ENCODE measurements around the gene NUP205. TPM values are rescaled to one million over a fixed set of nuclear protein-coding genes. Genes with fewer than 3 reads are reported as not detected.

The NUP205 gene
- total RNA-seq, 2 donors from 2014 or later = 80.9 to 116 TPM

DNA sequence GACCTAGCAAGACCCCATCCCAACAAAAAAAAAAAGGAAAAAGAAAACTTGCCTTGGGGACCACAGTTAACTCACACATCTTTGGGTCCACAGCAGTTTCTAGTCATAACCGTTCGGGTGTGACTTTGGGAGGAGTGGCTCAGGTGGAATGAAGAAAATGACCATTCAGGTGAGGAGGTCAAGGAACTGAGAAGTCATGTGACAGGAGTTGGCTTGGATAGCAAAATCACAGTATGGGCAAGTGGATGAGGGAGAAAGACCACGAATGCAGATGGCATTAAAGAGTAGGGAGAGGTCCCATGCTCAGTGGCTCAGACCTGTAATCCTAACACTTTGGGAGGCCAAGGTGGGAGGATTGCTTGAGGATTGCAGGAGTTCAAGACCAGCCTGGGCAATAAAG is 30.7 kb upstream of the NUP205 start:
- no peaks in the 10 kb centered on the region for H3K36me3 Mint-ChIP-seq (ENCODE audit: low read depth)
- no peak overlapping the region for H3K4me3 Mint-ChIP-seq
- H3K27me3 Mint-ChIP-seq = peaks cover 3% of the 10 kb centered on the region
- ATAC-seq (replicated peaks) = no peak
- H3K9me3 Mint-ChIP-seq = no peaks in the 10 kb centered on the region
- no peak overlapping the region for H3K27ac Mint-ChIP-seq
- H3K4me1 Mint-ChIP-seq = no peaks in the 10 kb centered on the region

DNA sequence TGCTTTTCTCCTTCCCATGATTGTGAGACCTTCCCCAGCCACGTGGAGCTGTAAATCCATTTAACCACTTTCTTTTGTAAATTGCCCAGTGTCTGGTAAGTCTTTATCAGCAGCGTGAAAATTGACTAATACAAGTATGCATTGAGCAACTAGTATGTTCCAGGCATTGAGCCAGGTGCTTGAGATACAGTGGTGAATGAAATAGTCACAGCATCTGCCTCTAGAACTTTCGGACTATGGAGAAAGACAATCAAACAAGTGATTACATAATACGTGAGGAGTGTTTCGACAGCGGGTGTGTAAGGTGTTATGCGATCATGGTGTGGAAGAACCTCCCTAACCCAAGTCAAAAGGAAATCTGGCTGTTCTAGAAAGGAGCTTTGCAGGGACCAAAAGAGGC is 21.6 kb upstream of the NUP205 start:
- peaks cover 15% of the 10 kb centered on the region for H3K27me3 Mint-ChIP-seq
- H3K4me3 Mint-ChIP-seq = no peak overlapping the region
- H3K36me3 Mint-ChIP-seq (ENCODE audit: low read depth) = no peaks in the 10 kb centered on the region
- H3K9me3 Mint-ChIP-seq = no peaks in the 10 kb centered on the region
- no peak overlapping the region for H3K27ac Mint-ChIP-seq
- H3K4me1 Mint-ChIP-seq = no peaks in the 10 kb centered on the region
- no peak for ATAC-seq (replicated peaks)

DNA sequence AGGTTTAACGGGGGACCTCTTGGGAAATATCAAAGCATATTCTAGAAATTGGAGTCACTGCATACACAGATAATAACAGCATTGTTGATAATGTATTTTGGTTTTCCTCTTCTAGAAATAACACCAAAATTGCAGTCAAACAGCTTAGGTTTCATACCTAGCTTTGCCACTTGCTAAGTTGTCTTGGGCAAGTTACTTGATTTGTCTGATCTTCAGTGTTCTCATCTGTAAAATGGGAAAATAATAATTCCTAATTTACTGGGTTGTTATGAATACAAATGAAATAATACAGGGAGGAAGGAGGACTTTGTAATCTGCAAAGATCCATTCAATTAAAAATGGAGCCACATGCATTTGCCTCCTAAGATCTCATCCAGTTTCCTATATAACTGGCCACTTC is 20.3 kb upstream of the NUP205 start:
- no peak for ATAC-seq (replicated peaks)
- Mint-ChIP-seq H3K27me3 (peaks cover 15% of the 10 kb centered on the region), H3K4me1 (no peaks in the 10 kb centered on the region), H3K9me3 (no peaks in the 10 kb centered on the region), H3K4me3 (no peak overlapping the region), H3K27ac (no peak overlapping the region), H3K36me3 (ENCODE audit: low read depth) (no peaks in the 10 kb centered on the region)

DNA sequence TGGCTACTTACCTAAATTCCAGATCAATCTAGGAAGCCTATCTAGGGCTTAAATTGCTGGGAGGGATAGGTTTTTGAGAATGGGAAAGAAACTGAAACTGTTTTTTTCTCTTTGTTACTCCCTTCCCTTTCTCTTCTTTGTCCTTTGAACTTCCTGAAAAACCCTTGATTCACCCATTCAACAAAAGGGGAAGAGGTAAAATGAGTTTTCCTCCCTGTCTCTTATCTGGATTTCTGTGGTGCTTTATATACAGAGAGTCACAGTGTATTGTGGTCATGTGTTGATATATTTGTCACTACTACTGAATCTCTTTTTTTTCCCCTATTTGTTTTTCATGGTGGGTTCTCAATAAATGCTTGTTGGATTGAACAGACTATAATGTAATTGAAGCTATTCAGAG is 19.8 kb upstream of the NUP205 start:
- Mint-ChIP-seq H3K36me3 (ENCODE audit: low read depth) (no peaks in the 10 kb centered on the region), H3K27me3 (peaks cover 15% of the 10 kb centered on the region), H3K27ac (no peak overlapping the region), H3K4me3 (no peak overlapping the region), H3K4me1 (no peaks in the 10 kb centered on the region), H3K9me3 (no peaks in the 10 kb centered on the region)
- ATAC-seq (replicated peaks) = no peak

DNA sequence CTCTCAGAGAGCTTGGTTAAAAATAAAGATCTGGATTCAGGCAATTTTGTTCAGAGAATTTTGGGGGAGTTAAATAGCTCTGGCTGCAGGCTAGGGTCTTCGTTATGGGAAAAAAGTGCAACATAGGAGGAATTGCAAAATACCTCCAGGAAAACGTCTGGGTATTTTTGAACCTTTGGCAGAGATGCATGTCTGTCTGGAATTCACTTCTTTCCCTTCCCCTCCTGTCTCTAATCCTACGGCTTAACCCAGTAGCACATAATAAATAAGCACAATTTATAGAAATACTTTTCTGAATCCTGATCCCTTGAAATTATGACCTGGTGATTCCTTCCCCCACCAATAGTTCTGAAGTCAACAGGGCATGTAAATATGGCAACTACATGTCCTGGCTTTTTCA is 19.3 kb upstream of the NUP205 start:
- ATAC-seq (replicated peaks) = no peak
- H3K36me3 Mint-ChIP-seq (ENCODE audit: low read depth) = no peaks in the 10 kb centered on the region
- H3K4me3 Mint-ChIP-seq = no peak overlapping the region
- H3K4me1 Mint-ChIP-seq = no peaks in the 10 kb centered on the region
- no peak overlapping the region for H3K27ac Mint-ChIP-seq
- H3K9me3 Mint-ChIP-seq = no peaks in the 10 kb centered on the region
- H3K27me3 Mint-ChIP-seq = peaks cover 15% of the 10 kb centered on the region

DNA sequence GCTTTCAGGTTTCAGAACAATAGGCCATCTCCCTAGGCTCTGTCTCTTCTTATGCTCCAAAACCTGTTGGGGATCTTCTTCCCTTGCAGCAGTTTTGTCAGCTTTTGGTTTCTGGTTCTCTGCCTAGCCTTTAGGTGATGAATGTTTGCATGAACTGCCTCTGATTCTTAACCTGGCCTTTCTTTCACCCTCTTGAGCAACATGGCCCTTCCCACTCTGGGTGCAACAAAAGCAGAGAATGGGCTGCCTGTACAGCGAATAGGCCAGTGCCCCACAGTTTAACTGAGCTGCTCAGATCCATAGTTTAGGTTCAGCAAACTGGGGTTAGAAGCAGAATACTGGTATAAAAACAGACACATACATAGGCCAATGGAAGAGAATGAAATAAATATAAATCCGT is 18.1 kb upstream of the NUP205 start:
- Mint-ChIP-seq H3K27ac (no peak overlapping the region), H3K4me3 (no peak overlapping the region), H3K9me3 (no peaks in the 10 kb centered on the region), H3K4me1 (no peaks in the 10 kb centered on the region), H3K36me3 (ENCODE audit: low read depth) (no peaks in the 10 kb centered on the region), H3K27me3 (peaks cover 15% of the 10 kb centered on the region)
- no peak for ATAC-seq (replicated peaks)

DNA sequence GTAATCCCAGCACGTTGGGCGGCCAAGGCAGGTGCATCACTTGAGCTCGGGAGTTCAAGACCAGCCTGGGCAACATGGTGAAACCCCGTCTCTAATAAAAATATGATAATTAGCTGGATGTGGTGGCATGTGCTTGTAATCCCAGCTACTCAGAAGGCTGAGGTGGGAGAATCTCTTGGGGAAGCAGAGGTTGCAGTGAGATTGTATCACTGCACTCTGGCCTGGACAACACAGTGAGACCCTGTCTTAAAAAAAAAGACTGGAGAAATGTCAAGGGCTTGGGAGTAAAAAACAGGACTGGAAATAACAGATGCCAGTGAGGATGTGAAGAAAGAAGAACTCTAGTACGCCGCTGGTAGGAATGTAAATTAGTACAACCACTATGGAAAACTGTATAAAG is 16.7 kb upstream of the NUP205 start:
- ATAC-seq (replicated peaks) = no peak
- Mint-ChIP-seq H3K9me3 (no peaks in the 10 kb centered on the region), H3K36me3 (ENCODE audit: low read depth) (no peaks in the 10 kb centered on the region), H3K27me3 (peaks cover 11% of the 10 kb centered on the region), H3K27ac (no peak overlapping the region), H3K4me3 (no peak overlapping the region), H3K4me1 (no peaks in the 10 kb centered on the region)

DNA sequence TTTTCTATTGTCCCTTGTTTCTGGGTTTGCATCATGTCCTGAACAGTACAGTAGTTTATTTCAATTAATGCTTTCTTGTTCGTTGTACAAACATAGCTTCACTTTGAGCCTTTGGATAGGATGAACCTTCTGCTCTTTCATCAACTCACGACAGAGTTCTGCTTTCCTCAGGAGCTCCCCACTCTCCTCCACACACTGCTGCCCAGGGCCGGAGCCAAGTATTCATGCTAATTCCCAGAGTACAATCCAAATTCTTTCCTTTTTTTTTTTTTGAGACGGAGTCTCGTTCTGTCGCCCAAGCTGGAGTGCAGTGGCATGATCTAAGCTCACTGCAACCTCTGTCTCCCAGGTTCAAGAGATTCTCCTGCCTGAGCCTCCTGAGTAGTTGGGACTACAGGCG is 7.5 kb upstream of the NUP205 start:
- ATAC-seq (replicated peaks) = no peak
- Mint-ChIP-seq H3K4me3 (no peak overlapping the region), H3K9me3 (no peaks in the 10 kb centered on the region), H3K27ac (no peak overlapping the region), H3K36me3 (ENCODE audit: low read depth) (no peaks in the 10 kb centered on the region), H3K27me3 (peaks cover 3% of the 10 kb centered on the region), H3K4me1 (no peaks in the 10 kb centered on the region)

DNA sequence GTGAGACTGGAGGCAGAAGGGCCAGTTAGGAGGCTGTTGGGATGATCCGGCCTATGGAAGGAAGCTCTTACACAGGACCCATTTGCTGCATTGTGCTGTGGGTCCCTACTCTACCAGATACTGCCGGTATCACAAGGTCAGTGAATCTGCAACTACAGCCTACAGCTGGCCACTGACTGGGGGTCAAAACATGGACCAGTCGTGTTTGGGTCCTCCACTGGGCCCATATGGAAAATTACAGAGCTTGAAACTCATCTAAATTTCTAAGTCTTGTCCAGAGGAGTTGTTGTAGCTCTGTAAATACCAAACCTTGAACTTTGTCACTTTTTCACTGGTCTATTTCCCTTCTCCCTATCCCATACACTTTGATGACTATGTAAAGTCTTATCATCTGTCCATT is 5.6 kb upstream of the NUP205 start:
- H3K9me3 Mint-ChIP-seq = no peaks in the 10 kb centered on the region
- H3K4me1 Mint-ChIP-seq = no peaks in the 10 kb centered on the region
- ATAC-seq (replicated peaks) = no peak
- H3K4me3 Mint-ChIP-seq = no peak overlapping the region
- peaks cover 6% of the 10 kb centered on the region for H3K27me3 Mint-ChIP-seq
- no peak overlapping the region for H3K27ac Mint-ChIP-seq
- no peaks in the 10 kb centered on the region for H3K36me3 Mint-ChIP-seq (ENCODE audit: low read depth)

DNA sequence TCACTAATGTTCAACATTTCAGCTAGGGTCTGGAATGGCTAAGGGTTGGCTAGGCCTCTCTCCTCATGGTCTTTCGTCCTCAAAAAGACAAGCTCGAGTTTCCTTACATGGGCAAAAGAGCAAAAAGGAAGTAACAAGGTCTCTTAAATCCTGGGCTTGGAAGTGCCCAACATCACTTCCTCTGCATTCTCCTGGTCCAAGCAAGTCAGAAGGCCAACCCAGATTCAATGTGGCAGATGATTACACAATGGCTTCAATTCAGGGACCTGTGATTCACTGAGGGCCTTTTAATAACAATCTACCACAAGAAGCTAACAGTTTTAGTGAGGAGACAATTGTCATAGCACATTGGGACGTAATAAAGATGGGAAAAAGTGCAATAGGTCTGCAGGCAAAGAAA is 4.4 kb upstream of the NUP205 start:
- Mint-ChIP-seq H3K27me3 (peaks cover 6% of the 10 kb centered on the region), H3K4me1 (no peaks in the 10 kb centered on the region), H3K9me3 (no peaks in the 10 kb centered on the region), H3K4me3 (no peak overlapping the region), H3K36me3 (ENCODE audit: low read depth) (no peaks in the 10 kb centered on the region), H3K27ac (no peak overlapping the region)
- ATAC-seq (replicated peaks) = no peak

DNA sequence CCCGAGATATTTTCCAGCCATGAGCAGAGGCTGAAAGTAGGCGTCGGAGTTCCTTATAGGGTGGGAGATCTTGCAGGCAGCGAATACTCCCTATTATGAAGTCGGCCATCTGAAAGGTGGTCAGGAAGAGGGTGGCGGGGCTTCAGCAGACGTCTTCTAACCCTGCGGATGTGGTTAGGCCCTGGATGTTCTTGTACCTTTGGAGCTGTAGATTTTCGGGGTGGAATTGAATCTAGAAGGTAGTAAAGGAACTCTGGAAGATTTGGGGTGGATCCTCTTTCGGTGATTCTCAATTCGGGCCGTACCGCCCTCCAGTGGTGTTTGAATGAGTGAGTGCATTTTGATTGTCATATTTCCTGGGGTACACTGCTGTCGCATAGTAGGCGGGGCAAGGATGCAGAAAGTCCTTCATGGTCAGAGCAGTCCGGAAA is 635 bp downstream of the NUP205 start:
- Mint-ChIP-seq H3K27ac (no peak overlapping the region), H3K4me3 (no peak overlapping the region), H3K27me3 (peaks cover 6% of the 10 kb centered on the region), H3K36me3 (ENCODE audit: low read depth) (peaks cover 19% of the 10 kb centered on the region), H3K9me3 (no peaks in the 10 kb centered on the region), H3K4me1 (peaks cover 18% of the 10 kb centered on the region)
- ATAC-seq (replicated peaks) = peak; percentile 76

DNA sequence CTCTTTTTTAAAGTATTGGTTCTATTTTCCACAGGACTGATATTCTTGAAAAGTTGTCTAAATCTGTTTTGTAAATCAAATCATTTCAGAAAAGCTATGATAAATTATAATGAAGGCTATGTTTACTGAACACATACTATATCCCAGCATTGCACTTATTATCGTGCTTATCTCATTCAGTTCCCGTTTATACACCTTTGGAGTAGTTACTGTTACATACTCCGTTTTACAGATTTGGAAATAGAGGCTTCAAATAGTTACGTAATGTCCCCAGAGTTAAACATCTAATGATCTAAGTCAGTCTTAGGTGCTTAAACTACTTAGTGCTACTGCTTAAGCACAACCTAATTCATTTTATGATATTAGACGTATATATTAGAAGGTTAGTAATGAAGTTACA is 1.2 kb downstream of the NUP205 start:
- no peaks in the 10 kb centered on the region for H3K9me3 Mint-ChIP-seq
- peaks cover 18% of the 10 kb centered on the region for H3K4me1 Mint-ChIP-seq
- no peak for ATAC-seq (replicated peaks)
- no peak overlapping the region for H3K27ac Mint-ChIP-seq
- H3K4me3 Mint-ChIP-seq = no peak overlapping the region
- peaks cover 6% of the 10 kb centered on the region for H3K27me3 Mint-ChIP-seq
- H3K36me3 Mint-ChIP-seq (ENCODE audit: low read depth) = peaks cover 19% of the 10 kb centered on the region

DNA sequence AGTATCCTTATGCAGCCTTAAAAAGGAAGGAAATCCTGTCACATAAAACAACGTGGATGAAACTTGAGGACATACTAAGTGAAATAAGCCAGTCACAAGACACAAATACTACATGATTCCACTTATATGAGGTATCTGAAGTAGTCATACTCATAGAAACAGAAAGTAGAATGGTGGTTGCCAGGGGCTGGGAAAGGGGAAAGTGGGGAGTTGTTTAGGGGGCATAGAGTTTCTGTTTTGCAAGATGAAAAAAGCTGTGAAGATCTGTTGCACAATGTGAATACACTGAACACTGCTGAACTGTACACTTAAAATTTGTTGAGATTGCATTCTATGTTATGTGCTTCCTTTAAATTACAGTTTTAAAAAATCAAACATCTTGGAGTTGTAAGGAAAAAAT is 2.9 kb downstream of the NUP205 start:
- no peak for ATAC-seq (replicated peaks)
- Mint-ChIP-seq H3K27me3 (no peaks in the 10 kb centered on the region), H3K9me3 (no peaks in the 10 kb centered on the region), H3K4me1 (peaks cover 18% of the 10 kb centered on the region), H3K27ac (no peak overlapping the region), H3K4me3 (no peak overlapping the region), H3K36me3 (ENCODE audit: low read depth) (peaks cover 27% of the 10 kb centered on the region)

DNA sequence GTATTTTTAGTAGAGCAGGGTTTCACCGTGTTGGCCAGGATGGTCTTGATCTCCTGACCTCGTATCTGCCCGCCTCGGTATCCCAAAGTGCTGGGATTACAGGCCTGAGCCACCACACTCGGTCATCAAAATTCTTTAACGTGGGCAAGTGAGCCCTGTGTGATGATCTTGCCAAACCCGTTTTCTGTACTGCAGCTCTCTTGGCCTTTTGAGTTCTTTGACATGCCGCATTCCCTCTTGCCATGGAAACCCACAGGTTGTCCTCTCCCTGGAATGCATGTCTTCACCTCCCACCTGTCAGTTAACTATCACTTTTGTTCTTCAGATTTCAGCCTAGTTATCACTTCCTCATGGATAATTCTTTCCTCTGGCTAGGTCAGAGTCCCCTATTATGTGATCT is 5.0 kb downstream of the NUP205 start:
- no peak overlapping the region for H3K27ac Mint-ChIP-seq
- peaks cover 18% of the 10 kb centered on the region for H3K4me1 Mint-ChIP-seq
- H3K27me3 Mint-ChIP-seq = no peaks in the 10 kb centered on the region
- no peaks in the 10 kb centered on the region for H3K9me3 Mint-ChIP-seq
- no peak for ATAC-seq (replicated peaks)
- no peak overlapping the region for H3K4me3 Mint-ChIP-seq
- H3K36me3 Mint-ChIP-seq (ENCODE audit: low read depth) = peaks cover 39% of the 10 kb centered on the region

DNA sequence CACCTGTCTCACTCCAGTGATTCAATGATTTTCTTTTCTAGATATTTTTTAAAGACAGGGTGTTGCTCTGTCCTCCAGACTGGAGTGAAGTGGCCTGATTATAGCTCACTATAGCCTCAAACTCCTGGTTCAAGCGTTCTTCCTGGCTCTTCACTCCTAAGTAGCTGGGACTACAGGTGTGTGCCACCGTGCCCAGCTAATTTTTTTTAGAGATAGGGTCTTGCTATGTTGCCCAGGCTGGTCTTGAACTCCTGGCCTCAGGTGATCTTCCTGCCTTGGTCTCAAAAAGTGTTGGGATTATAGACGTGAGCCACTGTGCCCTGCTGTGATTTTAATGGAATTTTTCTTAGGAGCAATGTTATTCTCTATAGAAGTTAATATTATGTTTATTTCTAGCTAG is 14.1 kb downstream of the NUP205 start:
- Mint-ChIP-seq H3K27me3 (no peaks in the 10 kb centered on the region), H3K4me1 (peaks cover 11% of the 10 kb centered on the region), H3K36me3 (ENCODE audit: low read depth) (peaks cover 59% of the 10 kb centered on the region), H3K9me3 (no peaks in the 10 kb centered on the region), H3K27ac (no peak overlapping the region), H3K4me3 (no peak overlapping the region)
- no peak for ATAC-seq (replicated peaks)

DNA sequence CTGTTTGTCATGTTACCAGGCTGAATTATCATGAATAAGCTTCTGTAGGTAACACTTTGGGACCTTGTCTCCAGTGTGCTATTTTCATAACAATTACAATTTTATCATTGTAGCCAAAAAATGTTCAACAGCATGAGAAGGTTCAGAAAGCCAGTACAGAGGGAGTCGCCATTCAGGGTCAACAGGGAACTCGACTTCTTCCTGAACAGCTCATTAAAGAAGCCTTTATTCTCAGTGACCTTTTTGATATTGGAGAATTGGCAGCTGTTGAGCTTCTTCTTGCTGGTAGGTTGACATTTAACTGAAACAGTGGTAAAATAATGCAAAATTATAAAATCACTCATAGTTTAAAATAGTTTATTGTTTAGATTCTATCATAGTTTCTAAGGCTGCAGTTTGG is 15.8 kb downstream of the NUP205 start:
- Mint-ChIP-seq H3K27me3 (no peaks in the 10 kb centered on the region), H3K9me3 (no peaks in the 10 kb centered on the region), H3K27ac (no peak overlapping the region), H3K36me3 (ENCODE audit: low read depth) (peaks cover 76% of the 10 kb centered on the region), H3K4me1 (peaks cover 11% of the 10 kb centered on the region), H3K4me3 (no peak overlapping the region)
- ATAC-seq (replicated peaks) = no peak
